Umbilical cord (tissue), 2 donors: ENCODE measurements around the gene DIP2B. TPM values are rescaled to one million over a fixed set of nuclear protein-coding genes. Genes with fewer than 3 reads are reported as not detected.
"Not testable (repeated sequence)": the region's sequence is repeated elsewhere in the genome, so short reads cannot be mapped to it uniquely, and the experiment has no call there.

ENCODE experiments used
- DNase-seq: peaks from one replicate; pipeline ENCODE4 v3.0.0-alpha.2; 2015; ENCODE audit warnings: low spot score
- total RNA-seq: library from RNA; depleted of rRNA; stranded (reverse); fragments of >200 nt; gene quantifications from one replicate; pipeline ENCODE4 v1.2.3, GENCODE V29; 2014; ENCODE audit warnings: low replicate concordance; ENCODE audit not compliant: insufficient read depth

DIP2B gene, protein sequence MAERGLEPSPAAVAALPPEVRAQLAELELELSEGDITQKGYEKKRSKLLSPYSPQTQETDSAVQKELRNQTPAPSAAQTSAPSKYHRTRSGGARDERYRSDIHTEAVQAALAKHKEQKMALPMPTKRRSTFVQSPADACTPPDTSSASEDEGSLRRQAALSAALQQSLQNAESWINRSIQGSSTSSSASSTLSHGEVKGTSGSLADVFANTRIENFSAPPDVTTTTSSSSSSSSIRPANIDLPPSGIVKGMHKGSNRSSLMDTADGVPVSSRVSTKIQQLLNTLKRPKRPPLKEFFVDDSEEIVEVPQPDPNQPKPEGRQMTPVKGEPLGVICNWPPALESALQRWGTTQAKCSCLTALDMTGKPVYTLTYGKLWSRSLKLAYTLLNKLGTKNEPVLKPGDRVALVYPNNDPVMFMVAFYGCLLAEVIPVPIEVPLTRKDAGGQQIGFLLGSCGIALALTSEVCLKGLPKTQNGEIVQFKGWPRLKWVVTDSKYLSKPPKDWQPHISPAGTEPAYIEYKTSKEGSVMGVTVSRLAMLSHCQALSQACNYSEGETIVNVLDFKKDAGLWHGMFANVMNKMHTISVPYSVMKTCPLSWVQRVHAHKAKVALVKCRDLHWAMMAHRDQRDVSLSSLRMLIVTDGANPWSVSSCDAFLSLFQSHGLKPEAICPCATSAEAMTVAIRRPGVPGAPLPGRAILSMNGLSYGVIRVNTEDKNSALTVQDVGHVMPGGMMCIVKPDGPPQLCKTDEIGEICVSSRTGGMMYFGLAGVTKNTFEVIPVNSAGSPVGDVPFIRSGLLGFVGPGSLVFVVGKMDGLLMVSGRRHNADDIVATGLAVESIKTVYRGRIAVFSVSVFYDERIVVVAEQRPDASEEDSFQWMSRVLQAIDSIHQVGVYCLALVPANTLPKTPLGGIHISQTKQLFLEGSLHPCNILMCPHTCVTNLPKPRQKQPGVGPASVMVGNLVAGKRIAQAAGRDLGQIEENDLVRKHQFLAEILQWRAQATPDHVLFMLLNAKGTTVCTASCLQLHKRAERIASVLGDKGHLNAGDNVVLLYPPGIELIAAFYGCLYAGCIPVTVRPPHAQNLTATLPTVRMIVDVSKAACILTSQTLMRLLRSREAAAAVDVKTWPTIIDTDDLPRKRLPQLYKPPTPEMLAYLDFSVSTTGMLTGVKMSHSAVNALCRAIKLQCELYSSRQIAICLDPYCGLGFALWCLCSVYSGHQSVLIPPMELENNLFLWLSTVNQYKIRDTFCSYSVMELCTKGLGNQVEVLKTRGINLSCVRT (N-terminal part only)
- total RNA-seq = 32.7 TPM

GRCh38 chr12:50504798-50505674 is at the start of gene DIP2B:
TSS of gene DIP2B (plus strand) at chr12:50504985. CDS start at chr12:50505141, 156 bp downstream.
- peak; percentile 94 for DNase-seq

DNA sequence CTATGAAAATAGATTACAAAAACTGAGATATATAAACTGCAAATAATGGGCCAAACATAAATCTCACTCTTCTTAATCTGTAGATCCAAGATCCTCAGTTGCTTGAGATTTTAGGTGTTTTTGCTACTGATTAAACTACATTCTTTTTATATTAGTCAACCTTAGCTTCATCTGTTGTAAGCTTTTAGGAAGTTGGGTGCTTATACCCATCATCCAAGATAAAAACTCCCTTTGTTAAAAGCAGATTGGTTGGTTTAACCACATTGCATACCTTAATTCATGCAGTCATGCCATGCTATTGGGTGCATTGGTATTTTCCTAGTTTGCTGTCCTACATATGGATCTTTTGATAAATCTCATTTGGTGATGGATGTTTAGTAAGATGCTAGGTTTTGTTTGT is 46.2 kb upstream of the DIP2B start:
- no peak for DNase-seq

- DNase-seq = no peak
Measured at GRCh38 chr12:50467439-50467838, 37.3 kb upstream of the DIP2B start.

DNA sequence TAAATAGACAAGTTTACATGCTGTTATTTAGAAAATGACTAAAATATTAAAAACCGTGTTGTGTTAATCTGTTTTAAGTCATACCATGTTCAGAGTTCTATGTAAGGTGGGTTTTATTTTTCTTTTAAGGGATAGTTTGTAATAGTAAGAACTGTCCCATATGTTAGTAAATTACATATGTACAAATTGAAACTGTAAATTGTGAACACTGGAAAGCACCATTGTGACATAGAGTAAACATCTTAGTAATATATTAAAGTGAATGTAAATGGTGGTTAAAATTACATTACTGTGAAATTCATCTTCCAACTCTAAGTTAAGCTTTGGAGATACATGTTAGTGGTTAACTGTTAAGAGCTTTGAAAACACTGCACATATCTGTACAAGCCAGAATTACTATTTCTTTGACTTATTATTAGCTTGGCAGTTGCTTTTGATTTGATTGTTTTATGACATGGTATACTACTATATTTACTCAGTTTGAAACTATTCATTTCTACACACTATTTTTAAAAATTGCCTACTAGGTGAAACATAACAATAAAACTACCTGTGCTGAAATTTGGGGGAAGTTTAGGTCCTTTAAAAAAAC is 27.4 kb upstream of the DIP2B start:
- DNase-seq = no peak

- no peak for DNase-seq
Measured at GRCh38 chr12:50482571-50482970, 22.2 kb upstream of the DIP2B start.

- no peak for DNase-seq
Measured at GRCh38 chr12:50483488-50483887, 21.3 kb upstream of the DIP2B start.

- DNase-seq = no peak
Measured at GRCh38 chr12:50488801-50489200, 16.0 kb upstream of the DIP2B start.

DNA sequence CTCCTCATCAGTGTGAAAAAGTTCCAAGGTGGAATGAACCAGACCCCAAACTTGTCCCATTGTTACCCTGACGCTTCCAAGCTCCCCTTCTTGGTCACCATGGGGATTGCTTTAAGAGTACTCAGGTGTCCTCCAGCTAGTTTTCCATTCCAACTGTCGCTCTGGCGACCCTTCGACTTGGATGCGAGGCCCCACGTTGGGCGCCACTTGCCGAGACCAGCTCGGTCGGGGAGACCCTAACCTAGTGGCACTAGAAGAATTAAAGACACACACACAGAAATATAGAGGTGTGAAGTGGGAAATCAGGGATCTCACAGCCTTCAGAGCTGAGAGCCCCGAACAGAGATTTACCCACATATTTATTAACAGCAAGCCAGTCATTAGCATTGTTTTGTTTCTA is 6.7 kb upstream of the DIP2B start:
- DNase-seq = not testable (repeated sequence)

- peak; percentile 39 for DNase-seq
Measured at GRCh38 chr12:50505675-50506530, 1.1 kb downstream of the DIP2B start.

- no peak for DNase-seq
Measured at GRCh38 chr12:50506753-50507473, 2.1 kb downstream of the DIP2B start.

GRCh38 chr12:50507474-50507838 is 2.7 kb downstream of the DIP2B start:
- no peak for DNase-seq

DNA sequence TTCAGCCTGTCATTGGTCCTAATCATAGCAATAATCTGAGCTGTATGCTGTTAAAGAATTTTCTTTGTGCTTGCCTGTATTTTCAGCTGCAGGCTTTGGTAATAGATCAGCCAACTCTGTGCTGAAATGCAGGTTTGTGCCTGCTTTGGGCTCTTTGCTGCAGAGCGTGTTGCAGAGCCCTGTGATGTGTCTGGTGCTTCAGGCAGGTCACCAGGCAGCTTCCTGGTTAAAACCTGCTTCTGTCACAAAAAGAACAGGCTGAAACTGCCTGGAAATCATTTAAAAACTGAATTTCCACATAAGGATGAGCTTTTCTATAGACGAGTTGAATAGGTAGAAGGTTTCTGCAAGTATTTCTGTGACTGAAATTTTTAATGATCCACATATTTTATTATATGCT is 3.1 kb downstream of the DIP2B start:
- peak; percentile 67 for DNase-seq

DNA sequence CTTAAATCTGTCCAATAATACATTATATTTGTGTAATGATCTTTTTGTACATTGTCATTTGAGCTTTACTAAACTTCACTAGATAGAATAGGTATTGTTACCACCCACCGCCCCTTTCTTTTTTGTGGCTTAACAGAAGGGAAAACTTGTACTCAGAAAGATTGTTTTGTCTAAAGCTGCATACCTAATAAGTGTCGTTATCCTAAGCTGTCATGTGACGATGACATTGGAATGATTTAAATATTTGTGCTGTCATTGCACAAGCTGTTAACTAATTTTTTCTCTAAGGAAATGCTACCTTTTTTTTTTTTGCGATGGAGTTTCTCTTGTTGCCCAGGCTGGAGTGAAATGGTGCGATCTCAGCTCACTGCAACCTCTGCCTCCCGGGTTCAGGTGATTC is 3.6 kb downstream of the DIP2B start:
- DNase-seq = no peak

- no peak for DNase-seq
Measured at GRCh38 chr12:50508970-50509663, 4.3 kb downstream of the DIP2B start.

DNA sequence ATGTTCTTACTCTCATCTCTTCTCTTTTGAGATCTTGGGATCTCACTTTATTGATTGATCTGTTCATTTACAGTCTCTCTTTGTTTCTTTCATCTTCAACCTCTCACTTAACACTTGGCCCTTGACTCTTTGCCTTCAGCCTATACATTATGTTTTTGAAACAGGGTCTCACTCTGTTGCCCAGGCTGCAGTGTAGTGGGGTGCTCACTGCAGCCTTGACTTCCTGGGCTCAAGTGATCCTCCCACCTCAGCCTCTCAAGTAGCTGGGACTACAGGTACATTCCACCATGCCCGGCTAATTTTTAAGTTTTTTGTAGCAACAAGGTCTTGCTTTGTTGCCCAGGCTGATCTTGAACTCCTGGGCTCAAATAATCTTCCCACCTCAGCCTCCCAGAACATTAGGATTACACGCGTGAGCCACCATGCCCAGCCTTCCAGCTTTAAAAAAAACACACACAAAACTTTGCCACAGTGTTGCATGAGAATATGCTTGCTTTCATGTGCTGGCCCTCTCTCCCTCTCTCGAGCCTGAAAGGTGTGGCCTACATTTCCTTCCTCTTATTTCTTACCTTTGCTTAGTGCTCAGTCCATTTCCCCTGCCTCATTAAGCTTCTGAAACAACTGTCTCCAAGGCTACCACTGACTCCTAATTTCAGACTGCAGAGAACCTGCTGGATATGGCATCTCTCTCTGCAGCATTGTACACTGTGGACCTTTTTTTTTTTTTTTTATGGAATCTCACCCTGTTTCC is 9.9 kb downstream of the DIP2B start:
- DNase-seq = no peak

DNA sequence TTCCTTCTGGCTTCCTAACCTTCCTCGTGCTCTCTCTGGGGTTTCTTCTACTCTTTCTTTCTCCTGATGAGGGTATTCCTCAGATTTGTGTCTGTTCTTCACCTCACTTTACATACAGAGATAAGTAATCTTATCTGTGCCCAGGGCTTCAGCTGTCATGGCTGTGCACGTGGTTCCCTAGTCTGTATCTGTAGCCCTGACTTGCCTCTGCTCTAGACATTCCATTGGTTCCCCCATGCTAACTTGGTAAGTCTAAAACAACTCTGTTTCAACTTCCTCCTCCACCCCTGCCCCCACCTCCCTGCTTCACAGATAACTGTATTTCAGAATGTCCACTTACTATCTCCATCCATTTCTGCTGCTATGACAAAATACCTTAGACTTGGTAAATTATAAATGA is 10.8 kb downstream of the DIP2B start:
- no peak for DNase-seq

DNA sequence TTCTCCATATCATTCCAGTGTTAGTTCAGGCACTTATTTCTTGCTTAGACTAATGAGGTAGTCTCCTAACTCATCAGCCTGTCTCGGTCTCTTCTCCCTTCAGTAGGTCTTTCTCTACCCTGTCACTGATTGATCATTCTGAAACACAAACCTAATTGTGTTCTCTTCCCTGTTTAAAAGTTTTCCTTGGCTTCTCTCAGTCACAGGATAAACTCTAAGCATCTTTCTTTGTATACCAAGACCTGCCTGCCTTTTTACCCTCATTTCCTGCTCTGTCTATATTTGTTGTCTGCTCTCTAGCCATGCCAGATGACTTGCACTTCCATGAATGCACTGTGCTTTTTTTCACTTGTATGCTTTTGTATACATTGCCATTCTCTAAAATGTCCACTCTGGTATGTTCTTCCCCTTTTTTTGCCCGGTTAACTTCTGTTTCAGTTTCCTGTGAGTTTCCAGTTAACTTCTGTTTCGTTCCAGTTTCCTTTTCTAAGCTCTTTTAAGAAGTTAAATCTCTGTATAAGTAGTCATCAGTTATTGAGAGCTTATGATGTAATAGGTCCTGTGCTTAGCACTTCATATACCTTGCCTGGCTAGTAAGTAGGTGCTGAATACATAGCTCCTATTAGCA is 12.8 kb downstream of the DIP2B start:
- peak; percentile 49 for DNase-seq
